Vagina (tissue), 2 donors: ENCODE results near the gene PARK7.

ENCODE experiments used
- POLR2A ChIP-seq, 2 donors: fragments of 450-650 bp; IDR thresholded peaks; one replicate each; pipeline ENCODE4 v1.6.1; 2017; ENCODE audit warnings: antibody characterized with exemption in 2 of 2, mild to moderate bottlenecking in 2 of 2, moderate library complexity in 2 of 2
- TF ChIP-seq, protein P1 (sequence below), 3 experiments: fragments of 450-650 bp in 2 of 3; fragments of 200-600 bp in 1 of 3; sonication (generic) in 1 of 3; IDR thresholded peaks; one replicate each; pipeline ENCODE4 v1.5.1; 2017 to 2019; ENCODE audit warnings: antibody characterized with exemption in 3 of 3, mild to moderate bottlenecking in 2 of 3, moderate library complexity in 2 of 3

DNA sequence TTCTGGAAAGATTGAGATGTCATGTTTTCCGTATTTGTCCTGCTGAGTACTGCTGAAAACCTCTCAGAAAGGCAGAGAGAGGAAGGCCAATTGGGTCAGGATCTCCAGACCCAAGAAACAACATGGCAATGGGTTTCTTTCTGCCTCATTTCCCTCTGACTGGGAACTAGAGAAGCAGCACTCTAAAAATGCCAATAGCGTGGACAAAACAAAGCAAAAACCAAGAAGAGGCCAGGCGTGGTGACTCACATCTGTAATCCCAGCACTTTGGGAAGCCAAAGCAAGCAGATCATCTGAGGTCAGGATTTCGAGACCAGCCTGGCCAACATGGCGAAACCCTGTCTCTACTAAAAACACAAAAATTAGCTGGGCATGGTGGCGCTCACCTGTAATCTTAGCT, 39.2 kb upstream of the PARK7 start:
- TF ChIP-seq POLR2A (IDR thresholded peaks at IDR 0.05) = no peak
- TF ChIP-seq, protein P1, sequence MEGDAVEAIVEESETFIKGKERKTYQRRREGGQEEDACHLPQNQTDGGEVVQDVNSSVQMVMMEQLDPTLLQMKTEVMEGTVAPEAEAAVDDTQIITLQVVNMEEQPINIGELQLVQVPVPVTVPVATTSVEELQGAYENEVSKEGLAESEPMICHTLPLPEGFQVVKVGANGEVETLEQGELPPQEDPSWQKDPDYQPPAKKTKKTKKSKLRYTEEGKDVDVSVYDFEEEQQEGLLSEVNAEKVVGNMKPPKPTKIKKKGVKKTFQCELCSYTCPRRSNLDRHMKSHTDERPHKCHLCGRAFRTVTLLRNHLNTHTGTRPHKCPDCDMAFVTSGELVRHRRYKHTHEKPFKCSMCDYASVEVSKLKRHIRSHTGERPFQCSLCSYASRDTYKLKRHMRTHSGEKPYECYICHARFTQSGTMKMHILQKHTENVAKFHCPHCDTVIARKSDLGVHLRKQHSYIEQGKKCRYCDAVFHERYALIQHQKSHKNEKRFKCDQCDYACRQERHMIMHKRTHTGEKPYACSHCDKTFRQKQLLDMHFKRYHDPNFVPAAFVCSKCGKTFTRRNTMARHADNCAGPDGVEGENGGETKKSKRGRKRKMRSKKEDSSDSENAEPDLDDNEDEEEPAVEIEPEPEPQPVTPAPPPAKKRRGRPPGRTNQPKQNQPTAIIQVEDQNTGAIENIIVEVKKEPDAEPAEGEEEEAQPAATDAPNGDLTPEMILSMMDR (IDR thresholded peaks at IDR 0.05) = no peak
